Measurements from ENCODE around the gene TMEM169. TPM values are rescaled to one million over a fixed set of nuclear protein-coding genes. Genes with fewer than 3 reads are reported as not detected.

The TMEM169 gene
- total RNA-seq, 2 experiments from 2014 or later = 0.27 to 0.53 TPM

GRCh38 chr2:216149741-216150140 lies 68.0 kb downstream of the TMEM169 start:
- H3K27me3 ChIP-seq (ENCODE audit: control insufficient read depth in 1 of 2, insufficient read depth in 2 of 2, low read length in 2 of 2) = no peaks in the 10 kb centered on the region
- no peak overlapping the region for H3K4me3 Mint-ChIP-seq
- H3K27ac Mint-ChIP-seq = peak overlapping the region; percentile 22
- TF ChIP-seq, protein P1, sequence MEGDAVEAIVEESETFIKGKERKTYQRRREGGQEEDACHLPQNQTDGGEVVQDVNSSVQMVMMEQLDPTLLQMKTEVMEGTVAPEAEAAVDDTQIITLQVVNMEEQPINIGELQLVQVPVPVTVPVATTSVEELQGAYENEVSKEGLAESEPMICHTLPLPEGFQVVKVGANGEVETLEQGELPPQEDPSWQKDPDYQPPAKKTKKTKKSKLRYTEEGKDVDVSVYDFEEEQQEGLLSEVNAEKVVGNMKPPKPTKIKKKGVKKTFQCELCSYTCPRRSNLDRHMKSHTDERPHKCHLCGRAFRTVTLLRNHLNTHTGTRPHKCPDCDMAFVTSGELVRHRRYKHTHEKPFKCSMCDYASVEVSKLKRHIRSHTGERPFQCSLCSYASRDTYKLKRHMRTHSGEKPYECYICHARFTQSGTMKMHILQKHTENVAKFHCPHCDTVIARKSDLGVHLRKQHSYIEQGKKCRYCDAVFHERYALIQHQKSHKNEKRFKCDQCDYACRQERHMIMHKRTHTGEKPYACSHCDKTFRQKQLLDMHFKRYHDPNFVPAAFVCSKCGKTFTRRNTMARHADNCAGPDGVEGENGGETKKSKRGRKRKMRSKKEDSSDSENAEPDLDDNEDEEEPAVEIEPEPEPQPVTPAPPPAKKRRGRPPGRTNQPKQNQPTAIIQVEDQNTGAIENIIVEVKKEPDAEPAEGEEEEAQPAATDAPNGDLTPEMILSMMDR (IDR thresholded peaks at IDR 0.05) = no peak
- H3K27ac ChIP-seq (ENCODE audit: low read depth in 1 of 2, low read length in 2 of 2) = no peak overlapping the region
- ChIA-PET CTCF (interaction anchor here (2.1 kb wide), 1 partner anchor 10 kb away, joined by 7 read pairs; no protein-coding TSS in a partner anchor), POLR2A (no interaction called here)
- H3K27me3 Mint-ChIP-seq = no peaks in the 10 kb centered on the region
- no peak for DNase-seq
- no peaks in the 10 kb centered on the region for H3K9me3 ChIP-seq (ENCODE audit: control insufficient read depth in 1 of 2, insufficient read depth in 1 of 2, low read length in 2 of 2)
- H3K4me1 ChIP-seq (ENCODE audit: insufficient read depth, low read length) = no peaks in the 10 kb centered on the region
- no peak for ATAC-seq (ENCODE audit: poor library complexity)
- H3K36me3 ChIP-seq (ENCODE audit: insufficient read depth, low read length) = peaks cover 98% of the 10 kb centered on the region
- peaks cover 44% of the 10 kb centered on the region for H3K4me1 Mint-ChIP-seq (ENCODE audit: low read depth)
- intact Hi-C loops (cut with DNase I, micrococcal nuclease) = no loop called here
- no peaks in the 10 kb centered on the region for H3K36me3 Mint-ChIP-seq (ENCODE audit: low read depth)
- no peaks in the 10 kb centered on the region for H3K9me3 Mint-ChIP-seq
- no peak overlapping the region for H3K4me3 ChIP-seq (ENCODE audit: low read length)

DNA sequence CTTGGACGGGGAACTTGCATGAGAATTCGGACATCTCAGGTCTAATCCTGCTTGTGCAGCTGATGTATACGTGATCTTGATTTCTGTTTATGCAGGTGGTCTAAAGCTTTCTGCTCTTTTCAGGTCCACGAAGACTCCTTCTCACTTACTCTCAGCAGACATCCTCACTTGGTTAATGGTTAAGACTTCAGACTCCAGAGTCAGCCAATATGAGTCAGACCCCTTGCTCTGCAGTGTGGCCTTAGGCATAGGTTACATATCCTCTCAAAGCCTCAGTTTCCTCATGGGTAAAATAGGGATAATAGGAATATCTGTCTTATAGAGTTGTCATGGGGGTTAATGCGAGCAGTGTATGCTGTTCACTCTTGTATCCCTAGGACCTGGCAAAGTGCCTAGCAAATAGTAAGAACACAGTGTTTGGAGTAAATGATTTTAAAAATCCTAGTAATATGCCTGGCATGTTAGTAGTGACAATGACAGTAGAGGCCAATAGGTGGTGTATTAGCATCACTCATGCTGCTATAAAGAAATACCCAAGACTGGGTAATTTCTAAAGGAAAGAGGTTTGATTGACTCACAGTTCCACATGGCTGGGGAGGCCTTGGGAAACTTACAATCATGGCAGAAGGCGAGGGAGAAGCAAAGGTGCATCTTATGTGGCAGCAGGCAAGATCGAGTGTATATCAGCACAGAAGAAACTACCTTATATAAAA lies 69.8 kb downstream of the TMEM169 start:
- DNase-seq (no peak), ATAC-seq (ENCODE audit: poor library complexity) (peak; percentile 34)
- H3K36me3 Mint-ChIP-seq (ENCODE audit: low read depth) = peaks cover 15% of the 10 kb centered on the region
- H3K27me3 Mint-ChIP-seq = no peaks in the 10 kb centered on the region
- H3K27ac Mint-ChIP-seq = peak overlapping the region; percentile 1
- peaks cover 58% of the 10 kb centered on the region for H3K4me1 Mint-ChIP-seq (ENCODE audit: low read depth)
- H3K9me3 Mint-ChIP-seq = no peaks in the 10 kb centered on the region
- intact Hi-C loops (cut with DNase I, micrococcal nuclease) = no loop called here
- TF ChIP-seq, protein P1 (IDR thresholded peaks at IDR 0.05) = no peak
- no peaks in the 10 kb centered on the region for H3K27me3 ChIP-seq (ENCODE audit: control insufficient read depth in 1 of 2, insufficient read depth in 2 of 2, low read length in 2 of 2)
- H3K4me3 ChIP-seq (ENCODE audit: low read length) = no peak overlapping the region
- H3K27ac ChIP-seq (ENCODE audit: low read depth in 1 of 2, low read length in 2 of 2) = no peak overlapping the region
- ChIA-PET POLR2A (no interaction called here), CTCF (no interaction called here)
- no peaks in the 10 kb centered on the region for H3K4me1 ChIP-seq (ENCODE audit: insufficient read depth, low read length)
- no peak overlapping the region for H3K4me3 Mint-ChIP-seq
- peaks cover 93% of the 10 kb centered on the region for H3K36me3 ChIP-seq (ENCODE audit: insufficient read depth, low read length)
- no peaks in the 10 kb centered on the region for H3K9me3 ChIP-seq (ENCODE audit: control insufficient read depth in 1 of 2, insufficient read depth in 1 of 2, low read length in 2 of 2)

Other genes starting within 250 kb of the TMEM169 start
- 1 to 10 TPM; 1.8 to 2.8 TPM for gene MREG, start 68.4 kb upstream of the TMEM169 start, total RNA-seq
- gene PECR, start 110 bp upstream of the TMEM169 start, total RNA-seq = 10 to 100 TPM in 1 of 2 experiments, 1 to 10 TPM in 1; 9.1 to 10.3 TPM
- gene XRCC5, start 27.4 kb downstream of the TMEM169 start, total RNA-seq = 100 to 1,000 TPM; 126 to 129 TPM